K562 (cell line): ENCODE measurements around the gene MICAL2.

Experiments
- CEBPZ ChIP-seq: fragments of 150-350 bp; IDR thresholded peaks from 2 replicates; pipeline ENCODE4 v1.6.1; 2014; ENCODE audit warnings: low read depth, mild to moderate bottlenecking, low read length, borderline replicate concordance
- ILK ChIP-seq: fragments of 450-650 bp; IDR thresholded peaks from 2 replicates; pipeline ENCODE4 v1.6.1; 2016; ENCODE audit warnings: missing genetic modification characterization, low read depth, mild to moderate bottlenecking, missing compliant biosample characterization, moderate library complexity, borderline replicate concordance
- MBD2 ChIP-seq: sonication (generic); IDR thresholded peaks from 2 replicates; pipeline ENCODE4 v1.6.1; 2016; ENCODE audit warnings: low read depth, borderline replicate concordance
- POLR2AphosphoS5 ChIP-seq: IDR thresholded peaks from 2 replicates; pipeline ENCODE4 v1.6.1; 2011; ENCODE audit warnings: mild to moderate bottlenecking, low read depth, low read length, moderate library complexity; ENCODE audit not compliant: control insufficient read depth, insufficient read depth
- SRF ChIP-seq, 2 experiments: fragments of 250-450, 450-650 bp in 1 of 2; sonication (Bioruptor Pico) in 1 of 2; sonication (generic) in 1 of 2; formaldehyde crosslinking; IDR thresholded peaks; 2 replicates each; pipeline versions ENCODE4 v1.5.0 to v1.5.1; 2020 to 2022; ENCODE audit warnings: mild to moderate bottlenecking in 1 of 2, missing genetic modification reagents in 1 of 2
- TF ChIP-seq, protein P1 (sequence below), 3 experiments: IDR thresholded peaks in 2 of 3; conservative IDR thresholded peaks in 1 of 3; 2 replicates each; pipeline ENCODE4 v1.5.1; 2011 to 2012; ENCODE audit warnings: low read length in 3 of 3, mild to moderate bottlenecking in 3 of 3, control low read depth in 2 of 3, improper control_type of control experiment in 1 of 3, inconsistent platforms in 1 of 3, low read depth in 1 of 3, mixed read lengths in 1 of 3, moderate library complexity in 1 of 3; ENCODE audit not compliant: insufficient read depth in 2 of 3

DNA sequence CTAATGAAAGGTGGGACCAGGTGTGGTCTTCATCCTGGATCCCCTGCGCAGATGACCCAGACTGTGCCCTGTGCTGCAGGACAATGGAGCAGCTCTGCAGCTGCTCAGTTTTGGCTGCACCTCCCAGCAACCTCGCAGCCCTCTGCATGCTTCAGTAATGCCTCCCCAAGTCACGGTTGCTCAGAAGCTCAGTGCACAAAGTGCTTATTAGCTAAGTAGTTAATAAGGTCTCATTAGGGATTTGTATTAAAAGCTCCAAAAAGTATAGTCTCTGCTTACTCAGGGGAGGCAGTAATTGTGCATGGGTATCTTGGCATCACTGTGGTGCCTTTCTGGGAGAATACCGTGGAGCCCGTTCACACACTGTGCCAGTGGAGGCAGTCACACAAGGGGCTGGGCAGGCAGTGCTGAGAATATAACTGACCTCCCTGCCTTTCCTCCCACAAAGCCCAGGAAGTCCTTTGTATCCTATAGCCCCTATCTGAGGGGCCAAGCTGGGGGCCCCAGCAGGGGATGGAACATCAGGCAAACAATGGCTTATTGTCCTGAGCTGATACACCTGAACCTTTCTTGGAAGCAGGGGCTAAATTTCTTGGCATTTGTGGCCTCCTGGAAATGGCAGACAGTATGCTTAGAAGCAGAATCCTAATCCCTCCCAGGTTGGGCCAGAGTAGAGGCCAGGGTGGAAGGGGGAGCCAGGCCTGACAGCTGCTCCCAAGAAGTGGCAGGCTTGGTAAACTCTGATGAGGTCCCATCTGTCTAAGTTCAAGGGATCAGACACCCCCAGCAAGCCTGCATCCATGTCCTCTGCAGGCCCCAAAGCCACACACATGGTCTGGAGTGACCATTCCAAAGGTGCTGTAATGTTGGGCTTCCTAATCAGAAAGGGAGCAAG, 141.5 kb downstream of the MICAL2 start:
- TF ChIP-seq POLR2AphosphoS5, result no peak
- no peak for TF ChIP-seq SRF (CRISPR knock-in tag; IDR thresholded peaks at IDR 0.05)
- TF ChIP-seq CEBPZ, result no peak
- TF ChIP-seq, protein P1, sequence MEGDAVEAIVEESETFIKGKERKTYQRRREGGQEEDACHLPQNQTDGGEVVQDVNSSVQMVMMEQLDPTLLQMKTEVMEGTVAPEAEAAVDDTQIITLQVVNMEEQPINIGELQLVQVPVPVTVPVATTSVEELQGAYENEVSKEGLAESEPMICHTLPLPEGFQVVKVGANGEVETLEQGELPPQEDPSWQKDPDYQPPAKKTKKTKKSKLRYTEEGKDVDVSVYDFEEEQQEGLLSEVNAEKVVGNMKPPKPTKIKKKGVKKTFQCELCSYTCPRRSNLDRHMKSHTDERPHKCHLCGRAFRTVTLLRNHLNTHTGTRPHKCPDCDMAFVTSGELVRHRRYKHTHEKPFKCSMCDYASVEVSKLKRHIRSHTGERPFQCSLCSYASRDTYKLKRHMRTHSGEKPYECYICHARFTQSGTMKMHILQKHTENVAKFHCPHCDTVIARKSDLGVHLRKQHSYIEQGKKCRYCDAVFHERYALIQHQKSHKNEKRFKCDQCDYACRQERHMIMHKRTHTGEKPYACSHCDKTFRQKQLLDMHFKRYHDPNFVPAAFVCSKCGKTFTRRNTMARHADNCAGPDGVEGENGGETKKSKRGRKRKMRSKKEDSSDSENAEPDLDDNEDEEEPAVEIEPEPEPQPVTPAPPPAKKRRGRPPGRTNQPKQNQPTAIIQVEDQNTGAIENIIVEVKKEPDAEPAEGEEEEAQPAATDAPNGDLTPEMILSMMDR (IDR thresholded peaks at IDR 0.05 in 2 of 3, conservative IDR thresholded peaks at IDR 0.05 in 1 of 3; ENCODE audit: insufficient read depth in 2 of 3, low read depth in 1 of 3, low read length in 3 of 3), result no peak
- no peak for TF ChIP-seq MBD2
- no peak for TF ChIP-seq ILK (tag)
